MM.1S (cell line): ENCODE results near the gene FEN1.

Source experiments
- DNase-seq: peaks from one replicate; pipeline ENCODE4 v3.0.0-alpha.2; 2015
- H2AFZ ChIP-seq: fragments of 300-600 bp; sonication (generic); 2 replicates; pipeline ENCODE4 v1.6.0; 2016; ENCODE audit warnings: antibody characterized with exemption, low read length
- H3F3A ChIP-seq: fragments of 300-600 bp; sonication (generic); 2 replicates; pipeline ENCODE4 v1.6.1; 2016; ENCODE audit warnings: mild to moderate bottlenecking, antibody characterized with exemption, low read length, moderate library complexity, mixed read lengths; ENCODE audit not compliant: insufficient read depth
- H3K27ac ChIP-seq: fragments of 300-600 bp; sonication (generic); 2 replicates; pipeline ENCODE4 v1.5.1; 2016; ENCODE audit warnings: mild to moderate bottlenecking, low read length
- H3K27me3 ChIP-seq: fragments of 300-600 bp; sonication (generic); replicated peaks from 2 replicates; pipeline ENCODE4 v1.6.0; 2016; ENCODE audit warnings: low read length; ENCODE audit not compliant: insufficient read depth
- H3K36me3 ChIP-seq: fragments of 300-600 bp; sonication (generic); replicated peaks from 2 replicates; pipeline ENCODE4 v1.6.1; 2016; ENCODE audit warnings: mild to moderate bottlenecking, low read length, mixed read lengths; ENCODE audit not compliant: insufficient read depth
- H3K4me1 ChIP-seq: fragments of 300-600 bp; sonication (generic); 2 replicates; pipeline ENCODE4 v1.6.1; 2016; ENCODE audit warnings: low read length, mixed read lengths
- H3K4me2 ChIP-seq: fragments of 300-600 bp; sonication (generic); 2 replicates; pipeline ENCODE4 v1.6.0; 2016; ENCODE audit warnings: low read depth, low read length
- H3K4me3 ChIP-seq: fragments of 300-600 bp; sonication (generic); 2 replicates; pipeline ENCODE4 v1.5.1; 2016; ENCODE audit warnings: low read length, mixed read lengths
- H3K79me2 ChIP-seq: fragments of 300-600 bp; sonication (generic); 2 replicates; pipeline ENCODE4 v1.6.1; 2016; ENCODE audit warnings: mixed run types, low read length, mixed read lengths
- H3K9ac ChIP-seq: fragments of 300-600 bp; sonication (generic); 2 replicates; pipeline ENCODE4 v1.6.1; 2016; ENCODE audit warnings: low read length, mixed read lengths
- H3K9me2 ChIP-seq: fragments of 300-600 bp; sonication (generic); replicated peaks from 2 replicates; pipeline ENCODE4 v1.6.1; 2016; ENCODE audit warnings: mild to moderate bottlenecking, low read length, mixed read lengths; ENCODE audit not compliant: insufficient read depth
- H3K9me3 ChIP-seq: fragments of 300-600 bp; sonication (generic); replicated peaks from 2 replicates; pipeline ENCODE4 v1.6.1; 2016; ENCODE audit warnings: mild to moderate bottlenecking, low read length, mixed read lengths; ENCODE audit not compliant: insufficient read depth
- H4K20me1 ChIP-seq: fragments of 300-600 bp; sonication (generic); 2 replicates; pipeline ENCODE4 v1.6.1; 2016; ENCODE audit warnings: mild to moderate bottlenecking, low read length, moderate library complexity, mixed read lengths; ENCODE audit not compliant: insufficient read depth
- CTCF ChIP-seq: fragments of 300-600 bp; sonication (generic); IDR thresholded peaks from 2 replicates; pipeline ENCODE4 v1.5.1; 2016; ENCODE audit warnings: antibody characterized with exemption, low read length, mixed read lengths
- EZH2 ChIP-seq: fragments of 300-600 bp; sonication (generic); optimal IDR thresholded peaks from 2 replicates; pipeline ENCODE3; 2017; ENCODE audit warnings: low read depth, mild to moderate bottlenecking, antibody characterized with exemption, low read length, mixed read lengths
- EZH2phosphoT487 ChIP-seq: fragments of 300-600 bp; sonication (generic); IDR thresholded peaks from 2 replicates; pipeline ENCODE4 v1.6.1; 2018; ENCODE audit warnings: antibody characterized with exemption, low read length

The FEN1 gene

GRCh38 chr11:61785837-61786402 lies 6.8 kb upstream of the FEN1 start:
- Histone ChIP-seq H3K9me3 (no peaks in the 10 kb centered on the region), H3K27ac (no peak overlapping the region), H3F3A (no peaks in the 10 kb centered on the region), H3K36me3 (no peaks in the 10 kb centered on the region), H3K4me2 (no peak overlapping the region), H2AFZ (no peak overlapping the region), H3K9ac (no peak overlapping the region), H3K4me3 (no peak overlapping the region), H4K20me1 (no peaks in the 10 kb centered on the region), H3K4me1 (no peaks in the 10 kb centered on the region), H3K27me3 (no peaks in the 10 kb centered on the region), H3K9me2 (no peaks in the 10 kb centered on the region), H3K79me2 (peaks cover 20% of the 10 kb centered on the region)
- no peak for TF ChIP-seq CTCF
- no peak for TF ChIP-seq EZH2
- TF ChIP-seq EZH2phosphoT487: no peak
- no peak for DNase-seq

GRCh38 chr11:61787928-61788491 lies 4.7 kb upstream of the FEN1 start:
- Histone ChIP-seq H3K36me3 (no peaks in the 10 kb centered on the region), H4K20me1 (no peaks in the 10 kb centered on the region), H3K4me2 (no peak overlapping the region)

GRCh38 chr11:61791737-61792309 lies 888 bp upstream of the FEN1 start:
- no peaks in the 10 kb centered on the region for H3K9me2 ChIP-seq
- peak; percentile 72 for DNase-seq
- H3K27ac ChIP-seq: peak overlapping the region; percentile 85
- H3K9me3 ChIP-seq: no peaks in the 10 kb centered on the region
- H3K4me2 ChIP-seq: peak overlapping the region; percentile 74
- H2AFZ ChIP-seq: peak overlapping the region; percentile 81
- no peaks in the 10 kb centered on the region for H3K27me3 ChIP-seq
- peaks cover 16% of the 10 kb centered on the region for H4K20me1 ChIP-seq
- peaks cover 76% of the 10 kb centered on the region for H3K79me2 ChIP-seq
- H3K9ac ChIP-seq: peak overlapping the region; percentile 99
- peak overlapping the region; percentile 96 for H3K4me3 ChIP-seq
- H3F3A ChIP-seq: peaks cover 5% of the 10 kb centered on the region; the same call in 1 of the 2 replicates
- TF ChIP-seq CTCF (no peak), EZH2 (no peak), EZH2phosphoT487 (no peak)
- no peaks in the 10 kb centered on the region for H3K36me3 ChIP-seq
- no peaks in the 10 kb centered on the region; the same call in 1 of the 2 replicates for H3K4me1 ChIP-seq

More at GRCh38 chr11:61787928-61788491, 4.7 kb upstream of the FEN1 start:
- Histone ChIP-seq H3F3A (no peaks in the 10 kb centered on the region), H3K79me2 (peaks cover 39% of the 10 kb centered on the region), H3K4me1 (no peaks in the 10 kb centered on the region; the same call in 1 of the 2 replicates), H3K9me2 (no peaks in the 10 kb centered on the region), H3K9ac (no peak overlapping the region), H3K9me3 (no peaks in the 10 kb centered on the region), H3K27me3 (no peaks in the 10 kb centered on the region), H3K27ac (no peak overlapping the region), H3K4me3 (no peak overlapping the region), H2AFZ (no peak overlapping the region)
- no peak for DNase-seq
- TF ChIP-seq EZH2phosphoT487 (no peak), CTCF (peak; percentile 29), EZH2 (no peak)
